HEK293T (cell line): ENCODE data around the gene FHOD3.

Source experiments
- ARNT ChIP-seq: fragments of 450-650 bp; IDR thresholded peaks from 2 replicates; pipeline ENCODE4 v1.6.1; 2017; ENCODE audit warnings: mild to moderate bottlenecking
- BHLHE40 ChIP-seq: fragments of 450-650 bp; IDR thresholded peaks from 2 replicates; pipeline ENCODE4 v1.6.1; 2016; ENCODE audit warnings: mild to moderate bottlenecking, moderate library complexity, borderline replicate concordance
- FOXA1 ChIP-seq: fragments of 450-650 bp; IDR thresholded peaks from 2 replicates; pipeline ENCODE4 v1.6.1; 2016; ENCODE audit warnings: mild to moderate bottlenecking
- TARDBP ChIP-seq: fragments of 450-650 bp; IDR thresholded peaks from 2 replicates; pipeline ENCODE4 v1.6.1; 2016

GRCh38 chr18:36300211-36300610 is 2.7 kb downstream of the FHOD3 start:
- TF ChIP-seq TARDBP (no peak), BHLHE40 (no peak), FOXA1 (no peak), ARNT (no peak)
